Liver (tissue), 9 donors: Measurements from ENCODE around the gene KRT33B. TPM values are rescaled to one million over a fixed set of nuclear protein-coding genes. Genes with fewer than 3 reads are reported as not detected.

Experiments used
- DNase-seq: peaks from one replicate; pipeline ENCODE4 v3.0.0-alpha.2; 2017; ENCODE audit warnings: low spot score
- H3K27ac ChIP-seq, 2 donors: one replicate each; pipeline ENCODE4 v1.7.0; 2013; ENCODE audit warnings: inconsistent platforms in 2 of 2, low read length in 2 of 2, control low read depth in 1 of 2, low read depth in 1 of 2, mild to moderate bottlenecking in 1 of 2
- H3K27me3 ChIP-seq, 4 donors: one replicate each; pipeline versions ENCODE4 v1.6.1 to v1.7.0; 2013; ENCODE audit warnings: low read length in 3 of 4, inconsistent platforms in 1 of 4, mild to moderate bottlenecking in 1 of 4, moderate library complexity in 1 of 4; ENCODE audit not compliant: control insufficient read depth in 4 of 4, insufficient read depth in 4 of 4
- H3K36me3 ChIP-seq, 4 donors: one replicate each; pipeline versions ENCODE4 v1.6.1 to v1.7.0; 2013; ENCODE audit warnings: low read length in 3 of 4, mild to moderate bottlenecking in 3 of 4, low read depth in 1 of 4, moderate library complexity in 1 of 4; ENCODE audit not compliant: control insufficient read depth in 4 of 4, insufficient read depth in 3 of 4
- H3K4me1 ChIP-seq, 4 donors: one replicate each; pipeline versions ENCODE4 v1.6.1 to v1.7.0; 2013; ENCODE audit warnings: low read length in 3 of 4, mild to moderate bottlenecking in 3 of 4, moderate library complexity in 1 of 4; ENCODE audit not compliant: control insufficient read depth in 4 of 4, insufficient read depth in 4 of 4
- H3K4me3 ChIP-seq, 3 donors: one replicate each; pipeline versions ENCODE4 v1.6.1 to v1.7.0; 2013; ENCODE audit warnings: low read length in 3 of 3, control low read depth in 1 of 3, low read depth in 1 of 3, mild to moderate bottlenecking in 1 of 3
- H3K9ac ChIP-seq, 2 donors: one replicate each; pipeline ENCODE4 v1.7.0; 2013; ENCODE audit warnings: low read length in 2 of 2, mild to moderate bottlenecking in 2 of 2, moderate library complexity in 2 of 2, control low read depth in 1 of 2, low read depth in 1 of 2
- H3K9me3 ChIP-seq, 4 donors: one replicate each; pipeline versions ENCODE4 v1.6.1 to v1.7.0; 2013; ENCODE audit warnings: low read length in 3 of 4; ENCODE audit not compliant: control insufficient read depth in 4 of 4
- FOXA1 ChIP-seq: IDR thresholded peaks from 2 replicates; pipeline ENCODE4 v1.6.1; 2016; ENCODE audit warnings: antibody characterized with exemption
- FOXA2 ChIP-seq: IDR thresholded peaks from 2 replicates; pipeline ENCODE4 v1.6.1; 2016; ENCODE audit warnings: antibody characterized with exemption
- GABPA ChIP-seq, 2 donors: IDR thresholded peaks in 1 of 2; conservative IDR thresholded peaks in 1 of 2; 2 replicates each; pipeline ENCODE4 v1.6.1; 2016; ENCODE audit warnings: antibody characterized with exemption in 2 of 2, mild to moderate bottlenecking in 1 of 2, moderate library complexity in 1 of 2
- HNF4A ChIP-seq, 2 donors: conservative IDR thresholded peaks; 2 replicates each; pipeline ENCODE4 v1.6.1; 2016; ENCODE audit warnings: antibody characterized with exemption in 2 of 2, mild to moderate bottlenecking in 2 of 2
- MAX ChIP-seq: IDR thresholded peaks from 2 replicates; pipeline ENCODE4 v1.6.1; 2016; ENCODE audit warnings: antibody characterized with exemption
- NR2F2 ChIP-seq: IDR thresholded peaks from 2 replicates; pipeline ENCODE4 v1.6.1; 2016; ENCODE audit warnings: antibody characterized with exemption
- REST ChIP-seq: IDR thresholded peaks from 2 replicates; pipeline ENCODE4 v1.6.1; 2016; ENCODE audit warnings: antibody characterized with exemption, mild to moderate bottlenecking
- RXRA ChIP-seq, 2 donors: IDR thresholded peaks; 2 replicates each; pipeline ENCODE4 v1.6.1; 2017 to 2018; ENCODE audit warnings: antibody characterized with exemption in 2 of 2, mild to moderate bottlenecking in 1 of 2
- ZBTB33 ChIP-seq: IDR thresholded peaks from 2 replicates; pipeline ENCODE4 v1.6.1; 2016; ENCODE audit warnings: antibody characterized with exemption
- WGBS: extraction: QIAGEN DNeasy Blood & Tissue Kit; methylation state at CpG from one replicate; pipeline ENCODE4 v1.1.7; 2013; 5-methylcytosine and 5-hydroxymethylcytosine counted together
- polyA plus RNA-seq, 2 donors: library from polyadenylated mRNA; stranded (reverse) in 1 of 2; unstranded in 1 of 2; fragments of 200-250 nt in 1 of 2; fragments of >200 nt in 1 of 2; fragmentation: Nextera tagmentation in 1 of 2; extraction: Ambion mirVana in 1 of 2; gene quantifications; one replicate each; pipeline versions ENCODE4 v1.2.1 to v1.2.3, GENCODE V29; 2013 to 2015
- total RNA-seq, 2 donors: library from RNA; depleted of rRNA; stranded (reverse); fragments of >200 nt; gene quantifications; one replicate each; pipeline ENCODE4 v1.2.3, GENCODE V29; 2014
- TF ChIP-seq, protein P1 (sequence below): IDR thresholded peaks from 2 replicates; pipeline ENCODE4 v1.6.1; 2016; ENCODE audit warnings: antibody characterized with exemption
- TF ChIP-seq, protein P2 (sequence below): fragments of 150-350 bp; IDR thresholded peaks from 2 replicates; pipeline ENCODE4 v1.5.1; 2017; ENCODE audit warnings: improper control_type of control experiment, low read depth, low read length; ENCODE audit not compliant: missing input control
- donor health status: healthy.
- donor health status: healthy.
- donor health status: healthy.
- donor health status: healthy.
- donor health status: healthy.

KRT33B gene
- total and polyA plus RNA-seq, 4 donors: not detected

DNA sequence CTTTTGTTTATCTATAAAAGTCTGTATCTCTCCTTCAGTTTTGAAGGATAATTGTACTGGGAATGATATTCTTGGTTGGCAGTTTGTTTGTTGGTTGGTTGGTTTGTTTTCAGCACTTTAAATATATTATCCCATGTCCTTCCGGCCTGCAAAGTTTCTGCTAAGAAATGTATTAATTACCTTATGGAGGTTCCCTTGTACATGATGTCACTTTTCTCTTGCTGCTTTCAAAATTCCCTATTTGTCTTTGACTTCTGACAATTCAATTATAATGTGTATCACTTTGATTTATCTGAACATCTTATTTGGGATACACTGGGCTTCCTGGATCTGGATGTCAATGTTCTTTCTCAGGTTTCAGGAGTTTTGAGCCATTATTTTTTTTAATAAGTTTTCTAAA is 16.6 kb upstream of the KRT33B start:
- peaks cover 0 to 2% (median 0%) of the 10 kb centered on the region in 4 donors for H3K9me3 ChIP-seq
- no peaks in the 10 kb centered on the region for H3K4me1 ChIP-seq
- H3K27me3 ChIP-seq: peaks cover 0 to under 1% (median 0%) of the 10 kb centered on the region in 4 donors
- 95% methylated on average over 1 of the region's 1 CpG for WGBS
- H3K27ac ChIP-seq: no peak overlapping the region
- no peak overlapping the region for H3K9ac ChIP-seq
- TF ChIP-seq, protein P1, sequence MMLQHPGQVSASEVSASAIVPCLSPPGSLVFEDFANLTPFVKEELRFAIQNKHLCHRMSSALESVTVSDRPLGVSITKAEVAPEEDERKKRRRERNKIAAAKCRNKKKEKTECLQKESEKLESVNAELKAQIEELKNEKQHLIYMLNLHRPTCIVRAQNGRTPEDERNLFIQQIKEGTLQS: no peak
- TF ChIP-seq REST (no peak), MAX (no peak), FOXA1 (no peak), NR2F2 (no peak), GABPA (IDR thresholded peaks at IDR 0.05 in 1 of 2, conservative IDR thresholded peaks at IDR 0.05 in 1 of 2) (no peak), FOXA2 (no peak)
- TF ChIP-seq, protein P2, sequence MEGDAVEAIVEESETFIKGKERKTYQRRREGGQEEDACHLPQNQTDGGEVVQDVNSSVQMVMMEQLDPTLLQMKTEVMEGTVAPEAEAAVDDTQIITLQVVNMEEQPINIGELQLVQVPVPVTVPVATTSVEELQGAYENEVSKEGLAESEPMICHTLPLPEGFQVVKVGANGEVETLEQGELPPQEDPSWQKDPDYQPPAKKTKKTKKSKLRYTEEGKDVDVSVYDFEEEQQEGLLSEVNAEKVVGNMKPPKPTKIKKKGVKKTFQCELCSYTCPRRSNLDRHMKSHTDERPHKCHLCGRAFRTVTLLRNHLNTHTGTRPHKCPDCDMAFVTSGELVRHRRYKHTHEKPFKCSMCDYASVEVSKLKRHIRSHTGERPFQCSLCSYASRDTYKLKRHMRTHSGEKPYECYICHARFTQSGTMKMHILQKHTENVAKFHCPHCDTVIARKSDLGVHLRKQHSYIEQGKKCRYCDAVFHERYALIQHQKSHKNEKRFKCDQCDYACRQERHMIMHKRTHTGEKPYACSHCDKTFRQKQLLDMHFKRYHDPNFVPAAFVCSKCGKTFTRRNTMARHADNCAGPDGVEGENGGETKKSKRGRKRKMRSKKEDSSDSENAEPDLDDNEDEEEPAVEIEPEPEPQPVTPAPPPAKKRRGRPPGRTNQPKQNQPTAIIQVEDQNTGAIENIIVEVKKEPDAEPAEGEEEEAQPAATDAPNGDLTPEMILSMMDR: no peak
- no peaks in the 10 kb centered on the region for H3K36me3 ChIP-seq
- DNase-seq: no peak
- no peak overlapping the region for H3K4me3 ChIP-seq

GRCh38 chr17:41383690-41384089 is 14.1 kb upstream of the KRT33B start:
- DNase-seq: no peak
- no peaks in the 10 kb centered on the region for H3K4me1 ChIP-seq
- H3K9me3 ChIP-seq: peaks cover 0 to 2% (median 0%) of the 10 kb centered on the region in 4 donors
- H3K4me3 ChIP-seq: no peak overlapping the region
- WGBS: 46% methylated on average over 1 of the region's 1 CpG
- peaks cover 0 to 4% (median 0%) of the 10 kb centered on the region in 4 donors for H3K27me3 ChIP-seq
- no peak overlapping the region for H3K27ac ChIP-seq
- peak; percentile 38 to 49 for TF ChIP-seq HNF4A (conservative IDR thresholded peaks at IDR 0.05)
- TF ChIP-seq RXRA (IDR thresholded peaks at IDR 0.05): peak in 1 of 2 donors; percentile 12
- no peak for TF ChIP-seq ZBTB33
- H3K9ac ChIP-seq: no peak overlapping the region
- no peaks in the 10 kb centered on the region for H3K36me3 ChIP-seq
